Trophoblast cell (in vitro differentiated cells and primary cell): Measurements from ENCODE around the gene ABCB9.
A peak's percentile ranks its signal among the peaks of the same experiment; 100 is the strongest.

ENCODE experiments used
- DNase-seq, 2 donors: peaks; one replicate each; pipeline ENCODE4 v3.0.0-alpha.2; 2016
- H2AFZ ChIP-seq: 2 replicates; pipeline ENCODE4 v1.6.1; 2013; ENCODE audit warnings: low read length, moderate library complexity, mild to moderate bottlenecking; ENCODE audit not compliant: insufficient read depth, poor library complexity
- H2AK5ac ChIP-seq: 2 replicates; pipeline ENCODE4 v1.6.1; 2013; ENCODE audit warnings: mild to moderate bottlenecking, low read length
- H2BK120ac ChIP-seq: 2 replicates; pipeline ENCODE4 v1.6.1; 2013; ENCODE audit warnings: low read length, mild to moderate bottlenecking, moderate library complexity; ENCODE audit not compliant: insufficient read depth, poor library complexity
- H2BK12ac ChIP-seq: 2 replicates; pipeline ENCODE4 v1.6.1; 2013; ENCODE audit warnings: mild to moderate bottlenecking, low read length, moderate library complexity
- H2BK5ac ChIP-seq: 2 replicates; pipeline ENCODE4 v1.6.1; 2013; ENCODE audit warnings: low read length, low read depth, moderate library complexity, mild to moderate bottlenecking; ENCODE audit not compliant: poor library complexity
- H3K14ac ChIP-seq: 2 replicates; pipeline ENCODE4 v1.6.1; 2013; ENCODE audit warnings: mild to moderate bottlenecking, low read length
- H3K18ac ChIP-seq: 2 replicates; pipeline ENCODE4 v1.6.1; 2013; ENCODE audit warnings: mild to moderate bottlenecking, low read length
- H3K23ac ChIP-seq: 2 replicates; pipeline ENCODE4 v1.6.1; 2013; ENCODE audit warnings: low read length
- H3K27ac ChIP-seq: 2 replicates; pipeline ENCODE4 v1.5.1; 2013; ENCODE audit warnings: low read depth, mild to moderate bottlenecking, inconsistent platforms, low read length, moderate library complexity
- H3K27me3 ChIP-seq: 2 replicates; pipeline ENCODE4 v1.6.1; 2013; ENCODE audit warnings: inconsistent platforms, mild to moderate bottlenecking, low read length, moderate library complexity; ENCODE audit not compliant: insufficient read depth
- H3K36me3 ChIP-seq, 2 experiments: 1 replicate in 1 of 2; 2 replicates in 1 of 2; pipeline ENCODE4 v1.6.1; 2013; ENCODE audit warnings: low read length in 2 of 2, mild to moderate bottlenecking in 2 of 2, moderate library complexity in 1 of 2; ENCODE audit not compliant: insufficient read depth in 2 of 2, control insufficient read depth in 1 of 2
- H3K4ac ChIP-seq: 2 replicates; pipeline ENCODE4 v1.6.1; 2013; ENCODE audit warnings: low read depth, mild to moderate bottlenecking, low read length, moderate library complexity
- H3K4me1 ChIP-seq, 2 experiments: 1 replicate in 1 of 2; 2 replicates in 1 of 2; pipeline ENCODE4 v1.6.1; 2013; ENCODE audit warnings: low read length in 2 of 2, mild to moderate bottlenecking in 2 of 2, moderate library complexity in 1 of 2; ENCODE audit not compliant: insufficient read depth in 2 of 2, control insufficient read depth in 1 of 2
- H3K4me2 ChIP-seq: 2 replicates; pipeline ENCODE4 v1.6.1; 2013; ENCODE audit warnings: inconsistent platforms, mild to moderate bottlenecking, low read length, moderate library complexity
- H3K4me3 ChIP-seq: 2 replicates; pipeline ENCODE4 v1.5.1; 2013; ENCODE audit warnings: mild to moderate bottlenecking, low read depth, low read length, inconsistent platforms
- H3K79me1 ChIP-seq: one replicate; pipeline ENCODE4 v1.6.1; 2013; ENCODE audit warnings: low read length
- H3K79me2 ChIP-seq: 2 replicates; pipeline ENCODE4 v1.6.1; 2013; ENCODE audit warnings: low read length, mild to moderate bottlenecking; ENCODE audit not compliant: control insufficient read depth, insufficient read depth, poor library complexity
- H3K9ac ChIP-seq: 2 replicates; pipeline ENCODE4 v1.6.1; 2013; ENCODE audit warnings: mild to moderate bottlenecking, low read length
- H3K9me3 ChIP-seq: 2 replicates; pipeline ENCODE4 v1.6.1; 2013; ENCODE audit warnings: low read depth, mild to moderate bottlenecking, control low read depth, inconsistent platforms, low read length; ENCODE audit not compliant: insufficient read depth
- H4K12ac ChIP-seq: 2 replicates; pipeline ENCODE4 v1.6.1; 2013; ENCODE audit warnings: low read depth, mild to moderate bottlenecking, low read length, moderate library complexity
- H4K8ac ChIP-seq: 2 replicates; pipeline ENCODE4 v1.6.1; 2013; ENCODE audit warnings: low read depth, mild to moderate bottlenecking, low read length, moderate library complexity
- H4K91ac ChIP-seq: one replicate; pipeline ENCODE4 v1.6.1; 2013; ENCODE audit warnings: low read depth, mild to moderate bottlenecking, low read length, moderate library complexity
- WGBS: extraction: QIAGEN DNeasy Blood & Tissue Kit; methylation state at CpG from one replicate; pipeline ENCODE4 v1.1.7; 2013; ENCODE audit warnings: missing lambda C conversion rate; ENCODE audit not compliant: insufficient read length, insufficient coverage; ENCODE audit errors: extremely low coverage; 5-methylcytosine and 5-hydroxymethylcytosine counted together

ABCB9 gene

GRCh38 chr12:122979001-122979907 is 13.0 kb upstream of the ABCB9 start:
- H2AFZ ChIP-seq, result peak overlapping the region; percentile 27
- peak overlapping the region; percentile 66 for H3K4ac ChIP-seq
- H2BK12ac ChIP-seq, result no peak overlapping the region
- DNase-seq, result no peak
- peak overlapping the region; percentile 91 for H4K91ac ChIP-seq
- no CpG with 5 or more reads among the region's 28 CpGs for WGBS
- H4K8ac ChIP-seq, result peak overlapping the region; percentile 97
- peaks cover 18% of the 10 kb centered on the region for H3K79me2 ChIP-seq
- H3K36me3 ChIP-seq, result peaks cover 34 to 37% of the 10 kb centered on the region in 2 experiments
- peaks cover 20% of the 10 kb centered on the region for H3K79me1 ChIP-seq
- peaks cover 22 to 26% of the 10 kb centered on the region in 2 experiments for H3K4me1 ChIP-seq
- H3K9me3 ChIP-seq, result peaks cover 2% of the 10 kb centered on the region
- peak overlapping the region; percentile 85 for H3K4me3 ChIP-seq
- no peak overlapping the region for H2BK5ac ChIP-seq
- H3K18ac ChIP-seq, result peak overlapping the region; percentile 9
- H2AK5ac ChIP-seq, result peak overlapping the region; percentile 79
- H3K14ac ChIP-seq, result peak overlapping the region; percentile 41
- H3K27me3 ChIP-seq, result no peaks in the 10 kb centered on the region
- no peak overlapping the region for H3K23ac ChIP-seq
- H3K4me2 ChIP-seq, result peak overlapping the region; percentile 87
- H3K27ac ChIP-seq, result no peak overlapping the region
- H4K12ac ChIP-seq, result peak overlapping the region; percentile 68
- H2BK120ac ChIP-seq, result no peak overlapping the region
- no peak overlapping the region for H3K9ac ChIP-seq

- Histone ChIP-seq H3K79me2 (peaks cover 21% of the 10 kb centered on the region), H2AFZ (no peak overlapping the region), H3K4me3 (no peak overlapping the region), H3K27ac (no peak overlapping the region), H4K8ac (no peak overlapping the region), H3K18ac (no peak overlapping the region), H3K79me1 (peaks cover 22% of the 10 kb centered on the region), H2BK12ac (no peak overlapping the region), H3K9me3 (peaks cover 2% of the 10 kb centered on the region), H4K12ac (no peak overlapping the region), H2BK120ac (no peak overlapping the region), H3K23ac (no peak overlapping the region), H3K4ac (no peak overlapping the region), H2BK5ac (no peak overlapping the region), H3K27me3 (no peaks in the 10 kb centered on the region), H3K9ac (no peak overlapping the region), H3K4me2 (no peak overlapping the region), H4K91ac (no peak overlapping the region), H3K36me3 (peaks cover 34 to 37% of the 10 kb centered on the region in 2 experiments), H2AK5ac (no peak overlapping the region), H3K4me1 (peaks cover 25 to 27% of the 10 kb centered on the region in 2 experiments), H3K14ac (no peak overlapping the region)
- no peak for DNase-seq
- no CpG with 5 or more reads among the region's 21 CpGs for WGBS
Observed at GRCh38 chr12:122978507-122978955, 12.3 kb upstream of the ABCB9 start.

- Histone ChIP-seq H3K79me2 (peaks cover 21% of the 10 kb centered on the region), H2BK5ac (no peak overlapping the region), H3K27me3 (no peaks in the 10 kb centered on the region), H3K36me3 (peaks cover 28 to 30% of the 10 kb centered on the region in 2 experiments), H2BK12ac (no peak overlapping the region), H3K4ac (no peak overlapping the region), H3K4me1 (peaks cover 25 to 27% of the 10 kb centered on the region in 2 experiments), H4K8ac (no peak overlapping the region), H3K79me1 (peaks cover 22% of the 10 kb centered on the region), H3K23ac (no peak overlapping the region), H4K12ac (no peak overlapping the region), H3K9me3 (peaks cover 2% of the 10 kb centered on the region), H3K4me3 (no peak overlapping the region), H3K18ac (no peak overlapping the region), H2BK120ac (no peak overlapping the region), H3K9ac (no peak overlapping the region), H2AK5ac (no peak overlapping the region), H2AFZ (no peak overlapping the region), H4K91ac (no peak overlapping the region), H3K27ac (no peak overlapping the region), H3K4me2 (no peak overlapping the region), H3K14ac (no peak overlapping the region)
- no peak for DNase-seq
- no CpG with 5 or more reads among the region's 9 CpGs for WGBS
Observed at GRCh38 chr12:122977655-122978392, 11.6 kb upstream of the ABCB9 start.

DNA sequence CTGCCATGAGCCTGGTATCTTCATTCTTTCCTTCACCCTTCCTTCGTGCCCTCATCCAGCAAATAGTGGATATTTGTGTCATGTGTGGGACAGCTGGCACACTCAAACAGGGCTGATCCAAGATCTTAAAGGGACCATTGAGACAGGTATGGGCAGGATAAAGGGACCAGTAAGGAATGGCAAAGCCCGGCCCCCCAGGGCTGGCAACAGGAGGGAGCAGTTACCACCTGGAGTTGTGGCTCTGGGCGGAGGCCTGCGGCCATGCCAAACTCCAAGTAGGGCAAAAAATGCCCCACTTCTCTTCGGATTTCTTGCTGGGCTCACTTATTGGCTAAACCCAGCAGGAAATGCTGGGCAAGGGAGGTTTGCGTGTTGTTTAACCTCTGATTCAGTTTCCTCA is 10.9 kb upstream of the ABCB9 start:
- H3K27ac ChIP-seq, result no peak overlapping the region
- peaks cover 21% of the 10 kb centered on the region for H3K79me2 ChIP-seq
- H3K4me1 ChIP-seq, result peaks cover 25 to 27% of the 10 kb centered on the region in 2 experiments
- H3K9me3 ChIP-seq, result peaks cover 2% of the 10 kb centered on the region
- no peak overlapping the region for H2BK5ac ChIP-seq
- peaks cover 22% of the 10 kb centered on the region for H3K79me1 ChIP-seq
- H3K14ac ChIP-seq, result no peak overlapping the region
- H2BK120ac ChIP-seq, result no peak overlapping the region
- no peak overlapping the region for H4K91ac ChIP-seq
- no peak for DNase-seq
- no peak overlapping the region for H3K4me2 ChIP-seq
- H3K9ac ChIP-seq, result no peak overlapping the region
- WGBS, result no CpG with 5 or more reads among the region's 6 CpGs
- no peak overlapping the region for H4K12ac ChIP-seq
- no peak overlapping the region for H2AK5ac ChIP-seq
- no peak overlapping the region for H4K8ac ChIP-seq
- H3K27me3 ChIP-seq, result no peaks in the 10 kb centered on the region
- no peak overlapping the region for H3K18ac ChIP-seq
- H3K36me3 ChIP-seq, result peaks cover 21 to 23% of the 10 kb centered on the region in 2 experiments
- no peak overlapping the region for H3K4me3 ChIP-seq
- no peak overlapping the region for H2AFZ ChIP-seq
- H3K4ac ChIP-seq, result no peak overlapping the region
- H2BK12ac ChIP-seq, result no peak overlapping the region
- H3K23ac ChIP-seq, result no peak overlapping the region
